Thyroid gland (tissue), 4 donors: ENCODE data around the gene MYO1D.

Source experiments
- POLR2A ChIP-seq, 2 donors: fragments of 450-650 bp; IDR thresholded peaks; one replicate each; pipeline ENCODE4 v1.6.1; 2017; ENCODE audit warnings: antibody characterized with exemption in 2 of 2, mild to moderate bottlenecking in 2 of 2, moderate library complexity in 1 of 2
- TF ChIP-seq, protein P1 (sequence below), 6 experiments: fragments of 200-600 bp in 3 of 6; fragments of 450-650 bp in 3 of 6; sonication (generic) in 3 of 6; IDR thresholded peaks; one replicate each; pipeline ENCODE4 v1.5.1; 2016 to 2019; ENCODE audit warnings: antibody characterized with exemption in 6 of 6, mild to moderate bottlenecking in 2 of 6, inconsistent platforms in 1 of 6, moderate library complexity in 1 of 6

GRCh38 chr17:32894245-32894644, 17.3 kb upstream of the MYO1D start:
- TF ChIP-seq POLR2A (IDR thresholded peaks at IDR 0.05), result no peak
- TF ChIP-seq, protein P1, sequence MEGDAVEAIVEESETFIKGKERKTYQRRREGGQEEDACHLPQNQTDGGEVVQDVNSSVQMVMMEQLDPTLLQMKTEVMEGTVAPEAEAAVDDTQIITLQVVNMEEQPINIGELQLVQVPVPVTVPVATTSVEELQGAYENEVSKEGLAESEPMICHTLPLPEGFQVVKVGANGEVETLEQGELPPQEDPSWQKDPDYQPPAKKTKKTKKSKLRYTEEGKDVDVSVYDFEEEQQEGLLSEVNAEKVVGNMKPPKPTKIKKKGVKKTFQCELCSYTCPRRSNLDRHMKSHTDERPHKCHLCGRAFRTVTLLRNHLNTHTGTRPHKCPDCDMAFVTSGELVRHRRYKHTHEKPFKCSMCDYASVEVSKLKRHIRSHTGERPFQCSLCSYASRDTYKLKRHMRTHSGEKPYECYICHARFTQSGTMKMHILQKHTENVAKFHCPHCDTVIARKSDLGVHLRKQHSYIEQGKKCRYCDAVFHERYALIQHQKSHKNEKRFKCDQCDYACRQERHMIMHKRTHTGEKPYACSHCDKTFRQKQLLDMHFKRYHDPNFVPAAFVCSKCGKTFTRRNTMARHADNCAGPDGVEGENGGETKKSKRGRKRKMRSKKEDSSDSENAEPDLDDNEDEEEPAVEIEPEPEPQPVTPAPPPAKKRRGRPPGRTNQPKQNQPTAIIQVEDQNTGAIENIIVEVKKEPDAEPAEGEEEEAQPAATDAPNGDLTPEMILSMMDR (IDR thresholded peaks at IDR 0.05), result no peak
